ENCODE measurements around the gene PKD1. TPM values are rescaled to one million over a fixed set of nuclear protein-coding genes. Genes with fewer than 3 reads are reported as not detected.

PKD1 gene
- total and polyA plus RNA-seq, 2 experiments from 2014 or later: 35.9 to 60.6 TPM

DNA sequence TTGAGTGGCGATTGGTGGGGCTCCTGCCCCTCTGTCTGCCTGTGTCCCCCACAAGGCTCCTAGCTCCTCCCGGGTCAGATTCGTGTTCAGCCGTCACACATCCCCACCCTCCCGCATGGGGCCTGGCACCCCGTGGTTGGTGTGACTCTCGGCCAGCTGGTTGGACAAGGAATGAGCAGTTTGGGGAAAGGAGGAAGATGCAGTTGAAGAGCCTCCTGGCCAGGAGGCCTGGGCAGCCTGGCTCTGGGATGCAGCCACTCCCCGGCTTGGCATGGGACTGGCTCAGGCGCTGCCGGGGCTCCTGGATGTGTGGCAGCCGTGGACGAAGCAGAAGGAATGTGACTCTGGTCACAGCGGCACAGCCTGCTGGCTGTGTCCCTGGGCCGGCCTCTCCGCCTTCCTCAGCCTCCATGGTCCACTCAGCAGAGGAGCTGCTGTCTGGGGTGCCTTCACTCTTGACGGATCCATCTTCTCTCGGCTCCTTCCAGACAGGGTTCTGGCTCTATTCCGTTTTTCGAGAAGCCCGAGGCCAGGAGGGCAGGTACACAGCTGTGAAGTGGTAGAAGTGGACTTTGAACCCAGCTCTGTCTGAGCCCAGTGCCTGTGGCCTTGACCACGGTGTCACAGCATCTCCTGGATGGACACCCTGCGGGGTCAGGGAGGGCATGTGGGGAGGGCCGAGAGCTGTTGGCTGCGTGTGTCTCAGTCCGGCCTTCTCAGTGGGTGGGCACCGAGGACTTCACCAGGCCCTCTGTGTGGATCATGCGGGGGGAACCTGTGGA lies 22.0 kb upstream of the PKD1 start:
- peak overlapping the region; percentile 95 for H3K4me2 ChIP-seq

DNA sequence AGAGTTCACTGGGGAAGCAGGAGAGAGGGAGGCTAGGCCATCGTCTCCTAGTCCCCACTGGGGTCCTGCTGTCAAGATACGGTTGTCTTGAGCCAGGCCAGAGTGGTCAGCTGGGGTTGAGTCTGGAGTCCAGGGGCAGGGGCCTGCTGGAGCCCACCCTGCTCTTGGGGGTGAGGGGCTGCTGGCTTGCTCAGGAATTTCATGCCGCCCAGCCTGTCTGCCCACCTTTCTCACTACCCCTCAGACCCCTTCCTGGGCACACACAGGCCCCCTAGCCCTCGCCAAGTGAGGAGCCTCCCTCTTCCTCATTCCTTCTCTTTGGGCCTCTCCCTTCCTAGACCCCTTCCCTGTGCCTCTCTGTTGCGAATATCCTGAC lies 21.1 kb upstream of the PKD1 start:
- H3K27ac ChIP-seq: peak overlapping the region; percentile 56
- H3K36me3 ChIP-seq (replicated peaks; ENCODE audit: insufficient read depth, low read depth): no peaks in the 10 kb centered on the region
- H3K9me3 ChIP-seq (ENCODE audit: low read depth): no peaks in the 10 kb centered on the region
- TF ChIP-seq EZH2 (IDR thresholded peaks at IDR 0.05; ENCODE audit: borderline replicate concordance) (no peak), EZH2phosphoT487 (IDR thresholded peaks at IDR 0.05; ENCODE audit: low read depth, severe bottlenecking, unreplicated experiment) (no peak)
- TF ChIP-seq, protein P1, sequence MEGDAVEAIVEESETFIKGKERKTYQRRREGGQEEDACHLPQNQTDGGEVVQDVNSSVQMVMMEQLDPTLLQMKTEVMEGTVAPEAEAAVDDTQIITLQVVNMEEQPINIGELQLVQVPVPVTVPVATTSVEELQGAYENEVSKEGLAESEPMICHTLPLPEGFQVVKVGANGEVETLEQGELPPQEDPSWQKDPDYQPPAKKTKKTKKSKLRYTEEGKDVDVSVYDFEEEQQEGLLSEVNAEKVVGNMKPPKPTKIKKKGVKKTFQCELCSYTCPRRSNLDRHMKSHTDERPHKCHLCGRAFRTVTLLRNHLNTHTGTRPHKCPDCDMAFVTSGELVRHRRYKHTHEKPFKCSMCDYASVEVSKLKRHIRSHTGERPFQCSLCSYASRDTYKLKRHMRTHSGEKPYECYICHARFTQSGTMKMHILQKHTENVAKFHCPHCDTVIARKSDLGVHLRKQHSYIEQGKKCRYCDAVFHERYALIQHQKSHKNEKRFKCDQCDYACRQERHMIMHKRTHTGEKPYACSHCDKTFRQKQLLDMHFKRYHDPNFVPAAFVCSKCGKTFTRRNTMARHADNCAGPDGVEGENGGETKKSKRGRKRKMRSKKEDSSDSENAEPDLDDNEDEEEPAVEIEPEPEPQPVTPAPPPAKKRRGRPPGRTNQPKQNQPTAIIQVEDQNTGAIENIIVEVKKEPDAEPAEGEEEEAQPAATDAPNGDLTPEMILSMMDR (IDR thresholded peaks at IDR 0.05; ENCODE audit: poor library complexity): no peak
- H3K27me3 ChIP-seq: no peaks in the 10 kb centered on the region
- H3K9me2 ChIP-seq (replicated peaks; ENCODE audit: insufficient read depth): no peaks in the 10 kb centered on the region
- no peak for DNase-seq (ENCODE audit: low spot score)
- 71% methylated on average over 5 of the region's 5 CpGs for WGBS (ENCODE audit: low lambda C conversion rate, missing lambda C conversion rate)
- peak overlapping the region; percentile 95 for H3K4me3 ChIP-seq
- no peak overlapping the region for H2AFZ ChIP-seq
- H3K4me1 ChIP-seq (ENCODE audit: insufficient read depth): peaks cover 47% of the 10 kb centered on the region
- peaks cover 68% of the 10 kb centered on the region for H4K20me1 ChIP-seq (ENCODE audit: insufficient read depth, poor library complexity, severe bottlenecking)
- H3K79me2 ChIP-seq: peaks cover 90% of the 10 kb centered on the region
- H3K4me2 ChIP-seq: peak overlapping the region; percentile 95

More for the DNA sequence above, 22.0 kb upstream of the PKD1 start:
- Histone ChIP-seq H3K27me3 (no peaks in the 10 kb centered on the region), H3K4me1 (ENCODE audit: insufficient read depth) (peaks cover 47% of the 10 kb centered on the region), H4K20me1 (ENCODE audit: insufficient read depth, poor library complexity, severe bottlenecking) (peaks cover 60% of the 10 kb centered on the region), H3K4me3 (no peak overlapping the region), H3K9me2 (replicated peaks; ENCODE audit: insufficient read depth) (no peaks in the 10 kb centered on the region), H3K36me3 (replicated peaks; ENCODE audit: insufficient read depth, low read depth) (no peaks in the 10 kb centered on the region), H3K79me2 (peaks cover 90% of the 10 kb centered on the region), H3K27ac (peak overlapping the region; percentile 56), H3K9me3 (ENCODE audit: low read depth) (no peaks in the 10 kb centered on the region), H2AFZ (no peak overlapping the region)
- WGBS (ENCODE audit: low lambda C conversion rate, missing lambda C conversion rate): 81% methylated on average over 27 of the region's 27 CpGs
- no peak for DNase-seq (ENCODE audit: low spot score)
- TF ChIP-seq, protein P1 (IDR thresholded peaks at IDR 0.05; ENCODE audit: poor library complexity): no peak
- TF ChIP-seq EZH2phosphoT487 (IDR thresholded peaks at IDR 0.05; ENCODE audit: low read depth, severe bottlenecking, unreplicated experiment) (no peak), EZH2 (IDR thresholded peaks at IDR 0.05; ENCODE audit: borderline replicate concordance) (no peak)

DNA sequence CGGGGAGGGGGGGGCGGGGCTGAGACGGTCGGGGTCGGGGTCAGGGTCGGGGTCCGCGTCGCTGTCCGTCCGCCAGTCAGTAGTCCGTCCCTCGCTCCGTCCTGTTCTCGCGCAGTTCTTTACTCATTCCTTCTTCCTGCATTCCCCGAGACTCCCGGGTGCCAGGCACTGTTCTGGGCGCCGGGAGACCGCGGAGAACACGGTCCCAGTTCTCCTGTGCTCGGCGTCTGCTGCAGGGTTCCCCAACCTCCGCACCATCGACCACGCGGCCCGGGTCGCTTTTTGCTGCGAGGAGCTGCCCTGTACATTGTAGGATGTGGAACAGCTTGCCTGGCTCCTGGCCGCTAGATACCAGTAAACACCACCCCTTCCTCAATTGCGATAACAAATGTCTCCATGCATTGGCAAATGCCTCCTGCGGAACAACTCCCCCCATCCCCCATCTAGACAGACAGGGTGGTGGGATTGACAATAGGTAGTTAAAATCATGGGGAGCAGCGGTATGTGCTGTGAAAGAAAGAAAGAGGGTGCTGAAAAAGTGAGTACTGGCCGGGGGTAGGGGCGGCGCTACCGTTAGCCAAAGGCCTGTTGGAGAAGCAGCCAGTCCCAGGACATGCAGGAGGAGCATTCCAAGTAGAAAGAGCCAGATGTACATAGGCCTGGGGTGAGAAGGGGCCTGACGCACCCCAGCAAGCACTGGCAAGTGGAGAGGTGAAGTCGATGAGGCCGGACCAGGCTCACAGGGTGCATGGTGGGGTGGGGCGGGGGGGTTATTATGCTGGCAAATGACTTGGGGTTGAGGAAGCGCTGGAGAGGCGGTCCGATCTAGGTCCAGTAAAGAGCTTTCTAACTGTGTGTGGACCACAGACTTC lies 20.5 kb upstream of the PKD1 start:
- TF ChIP-seq EZH2 (IDR thresholded peaks at IDR 0.05; ENCODE audit: borderline replicate concordance) (no peak), EZH2phosphoT487 (IDR thresholded peaks at IDR 0.05; ENCODE audit: low read depth, severe bottlenecking, unreplicated experiment) (no peak)
- TF ChIP-seq, protein P1 (IDR thresholded peaks at IDR 0.05; ENCODE audit: poor library complexity): no peak
- Histone ChIP-seq H3K27me3 (no peaks in the 10 kb centered on the region), H3K9me2 (replicated peaks; ENCODE audit: insufficient read depth) (no peaks in the 10 kb centered on the region), H3K36me3 (replicated peaks; ENCODE audit: insufficient read depth, low read depth) (no peaks in the 10 kb centered on the region), H3K4me1 (ENCODE audit: insufficient read depth) (peaks cover 48% of the 10 kb centered on the region), H3K4me3 (peak overlapping the region; percentile 95), H4K20me1 (ENCODE audit: insufficient read depth, poor library complexity, severe bottlenecking) (peaks cover 74% of the 10 kb centered on the region), H3K4me2 (peak overlapping the region; percentile 95), H3K27ac (peak overlapping the region; percentile 56), H3K79me2 (peaks cover 90% of the 10 kb centered on the region), H2AFZ (no peak overlapping the region), H3K9me3 (ENCODE audit: low read depth) (no peaks in the 10 kb centered on the region)
- 7% methylated on average over 36 of the region's 47 CpGs for WGBS (ENCODE audit: low lambda C conversion rate, missing lambda C conversion rate)
- DNase-seq (ENCODE audit: low spot score): peak; percentile 64
